ENCODE measurements around the gene LIPG. TPM values are rescaled to one million over a fixed set of nuclear protein-coding genes. Genes with fewer than 3 reads are reported as not detected.
A peak's percentile ranks its signal among the peaks of the same experiment; 100 is the strongest.

The LIPG gene
- total and polyA plus RNA-seq, 2 of the 13 experiments (the other 11 are each of a cell fraction or from before 2014, with no cell fraction given) = 0.96 to 10.8 TPM

GRCh38 chr18:49563701-49564517, 2.1 kb downstream of the LIPG start:
- BruUV-seq (replicated peaks) = no TSS peak
- Histone ChIP-seq H3K36me3 (replicated peaks in 1 of 2; ENCODE audit: control insufficient read depth in 1 of 2, insufficient read depth in 2 of 2, low read length in 2 of 2) (no peaks in the 10 kb centered on the region), H3K9ac (ENCODE audit: insufficient read depth, low read depth, low read length) (no peak overlapping the region), H3K27ac (ENCODE audit: extremely low read length, insufficient read depth, low read length) (no peak overlapping the region), H3K79me2 (ENCODE audit: insufficient read depth, low read length) (no peaks in the 10 kb centered on the region), H2AFZ (ENCODE audit: low read length) (no peak overlapping the region), H3K4me1 (ENCODE audit: insufficient read depth, low read length) (peaks cover 45% of the 10 kb centered on the region), H3K27me3 (ENCODE audit: control insufficient read depth in 1 of 2, insufficient read depth in 2 of 2, low read length in 2 of 2) (peaks cover 16 to 37% of the 10 kb centered on the region in 2 experiments), H4K20me1 (ENCODE audit: insufficient read depth, low read length) (no peaks in the 10 kb centered on the region), H3K4me3 (replicated peaks in 1 of 3; ENCODE audit: insufficient read depth in 1 of 3, low read depth in 2 of 3, low read length in 3 of 3) (peak overlapping the region in 1 of 3 experiments; percentile 46; a peak in 1 of 6 replicates), H3K4me2 (ENCODE audit: low read depth, low read length) (peak overlapping the region; percentile 73), H3K9me3 (ENCODE audit: low read length) (no peaks in the 10 kb centered on the region)
- in situ Hi-C loops (cut with HindIII; ENCODE audit: extremely low pct_ligation_motif_present, low pct_unique_long_range_greater_than_20kb) (loop anchor here (5.0 to 10.0 kb wide), 2 partner anchors 161 to 293 kb away; no protein-coding TSS in a partner anchor), intact Hi-C loops (cut with micrococcal nuclease; ENCODE audit: unreplicated experiment) (no loop called here)
- DNase-seq (ENCODE audit: low spot score) (no peak), ATAC-seq (no peak), FAIRE-seq (no peak)
- no peak for TF ChIP-seq PAF1 (CRISPR knock-in tag; IDR thresholded peaks at IDR 0.05)
- TF ChIP-seq, protein P1, sequence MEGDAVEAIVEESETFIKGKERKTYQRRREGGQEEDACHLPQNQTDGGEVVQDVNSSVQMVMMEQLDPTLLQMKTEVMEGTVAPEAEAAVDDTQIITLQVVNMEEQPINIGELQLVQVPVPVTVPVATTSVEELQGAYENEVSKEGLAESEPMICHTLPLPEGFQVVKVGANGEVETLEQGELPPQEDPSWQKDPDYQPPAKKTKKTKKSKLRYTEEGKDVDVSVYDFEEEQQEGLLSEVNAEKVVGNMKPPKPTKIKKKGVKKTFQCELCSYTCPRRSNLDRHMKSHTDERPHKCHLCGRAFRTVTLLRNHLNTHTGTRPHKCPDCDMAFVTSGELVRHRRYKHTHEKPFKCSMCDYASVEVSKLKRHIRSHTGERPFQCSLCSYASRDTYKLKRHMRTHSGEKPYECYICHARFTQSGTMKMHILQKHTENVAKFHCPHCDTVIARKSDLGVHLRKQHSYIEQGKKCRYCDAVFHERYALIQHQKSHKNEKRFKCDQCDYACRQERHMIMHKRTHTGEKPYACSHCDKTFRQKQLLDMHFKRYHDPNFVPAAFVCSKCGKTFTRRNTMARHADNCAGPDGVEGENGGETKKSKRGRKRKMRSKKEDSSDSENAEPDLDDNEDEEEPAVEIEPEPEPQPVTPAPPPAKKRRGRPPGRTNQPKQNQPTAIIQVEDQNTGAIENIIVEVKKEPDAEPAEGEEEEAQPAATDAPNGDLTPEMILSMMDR (CRISPR knock-in tag; IDR thresholded peaks at IDR 0.05) = peak; percentile 18; the same call in 1 of the 2 replicates
- TF ChIP-seq, protein P2, sequence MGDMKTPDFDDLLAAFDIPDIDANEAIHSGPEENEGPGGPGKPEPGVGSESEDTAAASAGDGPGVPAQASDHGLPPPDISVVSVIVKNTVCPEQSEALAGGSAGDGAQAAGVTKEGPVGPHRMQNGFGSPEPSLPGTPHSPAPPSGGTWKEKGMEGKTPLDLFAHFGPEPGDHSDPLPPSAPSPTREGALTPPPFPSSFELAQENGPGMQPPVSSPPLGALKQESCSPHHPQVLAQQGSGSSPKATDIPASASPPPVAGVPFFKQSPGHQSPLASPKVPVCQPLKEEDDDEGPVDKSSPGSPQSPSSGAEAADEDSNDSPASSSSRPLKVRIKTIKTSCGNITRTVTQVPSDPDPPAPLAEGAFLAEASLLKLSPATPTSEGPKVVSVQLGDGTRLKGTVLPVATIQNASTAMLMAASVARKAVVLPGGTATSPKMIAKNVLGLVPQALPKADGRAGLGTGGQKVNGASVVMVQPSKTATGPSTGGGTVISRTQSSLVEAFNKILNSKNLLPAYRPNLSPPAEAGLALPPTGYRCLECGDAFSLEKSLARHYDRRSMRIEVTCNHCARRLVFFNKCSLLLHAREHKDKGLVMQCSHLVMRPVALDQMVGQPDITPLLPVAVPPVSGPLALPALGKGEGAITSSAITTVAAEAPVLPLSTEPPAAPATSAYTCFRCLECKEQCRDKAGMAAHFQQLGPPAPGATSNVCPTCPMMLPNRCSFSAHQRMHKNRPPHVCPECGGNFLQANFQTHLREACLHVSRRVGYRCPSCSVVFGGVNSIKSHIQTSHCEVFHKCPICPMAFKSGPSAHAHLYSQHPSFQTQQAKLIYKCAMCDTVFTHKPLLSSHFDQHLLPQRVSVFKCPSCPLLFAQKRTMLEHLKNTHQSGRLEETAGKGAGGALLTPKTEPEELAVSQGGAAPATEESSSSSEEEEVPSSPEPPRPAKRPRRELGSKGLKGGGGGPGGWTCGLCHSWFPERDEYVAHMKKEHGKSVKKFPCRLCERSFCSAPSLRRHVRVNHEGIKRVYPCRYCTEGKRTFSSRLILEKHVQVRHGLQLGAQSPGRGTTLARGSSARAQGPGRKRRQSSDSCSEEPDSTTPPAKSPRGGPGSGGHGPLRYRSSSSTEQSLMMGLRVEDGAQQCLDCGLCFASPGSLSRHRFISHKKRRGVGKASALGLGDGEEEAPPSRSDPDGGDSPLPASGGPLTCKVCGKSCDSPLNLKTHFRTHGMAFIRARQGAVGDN (CRISPR knock-in tag; IDR thresholded peaks at IDR 0.05) = no peak
- POLR2A ChIA-PET = no interaction called here
- CTCF ChIA-PET (ENCODE audit: low intra/inter-chr PET ratio, low total read pairs) = no interaction called here
- whole genome bisulfite sequencing (ENCODE audit: low lambda C conversion rate) = 68% methylated on average over 8 of the region's 8 CpGs
